Left renal cortex interstitium (tissue), 4 donors: Measurements from ENCODE around the gene GZMH. TPM values are rescaled to one million over a fixed set of nuclear protein-coding genes. Genes with fewer than 3 reads are reported as not detected.
"Not testable (repeated sequence)": the region's sequence is repeated elsewhere in the genome, so short reads cannot be mapped to it uniquely, and the experiment has no call there.

Source experiments
- DNase-seq, 4 donors: peaks; one replicate each; pipeline ENCODE4 v3.0.0-alpha.2; 2013; ENCODE audit warnings: low read depth in 4 of 4, low spot score in 2 of 4, missing footprints in 1 of 4
- polyA plus RNA-seq, 4 donors: library from polyadenylated mRNA; unstranded; fragments of 120-200 nt; gene quantifications; one replicate each; pipeline ENCODE4 v1.2.1, GENCODE V29; 2013; ENCODE audit not compliant: insufficient read length in 4 of 4

Gene GZMH
- polyA plus RNA-seq, 4 donors: 0.24 to 0.35 TPM; not detected in 2

- no peak for DNase-seq
These were observed 12.1 kb downstream of the GZMH start for GRCh38 chr14:24597403-24597802.

GRCh38 chr14:24595073-24595808 is 14.2 kb downstream of the GZMH start:
- DNase-seq: no peak

GRCh38 chr14:24591004-24591403 is 18.5 kb downstream of the GZMH start:
- DNase-seq: not testable (repeated sequence)

GRCh38 chr14:24584402-24584801 is 25.1 kb downstream of the GZMH start:
- DNase-seq: not testable (repeated sequence)

GRCh38 chr14:24578558-24578957 is 30.9 kb downstream of the GZMH start:
- no peak for DNase-seq

- no peak for DNase-seq
These were observed 32.7 kb downstream of the GZMH start for GRCh38 chr14:24576771-24577170.

GRCh38 chr14:24576182-24576581 is 33.3 kb downstream of the GZMH start, which contains the start of gene CTSG:
CTSG (minus strand) TSS chr14:24576250; CDS start chr14:24576223, 27 bp downstream.
- DNase-seq: no peak

- DNase-seq: no peak
These were observed 35.2 kb downstream of the GZMH start for GRCh38 chr14:24574206-24574774.

- DNase-seq: no peak
These were observed 43.2 kb downstream of the GZMH start for GRCh38 chr14:24566318-24566717.

- DNase-seq: no peak
These were observed 43.7 kb downstream of the GZMH start for GRCh38 chr14:24565766-24566165.

GRCh38 chr14:24563505-24563904 is 46.0 kb downstream of the GZMH start:
- DNase-seq: no peak

- no peak for DNase-seq
These were observed 52.7 kb downstream of the GZMH start for GRCh38 chr14:24556756-24557155.

Other genes starting within 250 kb of the GZMH start
- gene NFATC4, start 241.5 kb downstream of the GZMH start, polyA plus RNA-seq: 10 to 100 TPM; 49.8 to 95.6 (median 72.3) TPM
- 10 to 100 TPM; 47.9 to 53.0 (median 49.6) TPM for gene NYNRIN, start 210.7 kb downstream of the GZMH start, polyA plus RNA-seq
- 1 to 10 TPM; 2.7 to 3.8 (median 3.2) TPM for gene CBLN3, start 180.0 kb downstream of the GZMH start, polyA plus RNA-seq
- 10 to 100 TPM; 39.5 to 53.7 (median 46.6) TPM for gene KHNYN, start 179.7 kb downstream of the GZMH start, polyA plus RNA-seq
- 10 to 100 TPM; 49.6 to 92.1 (median 72.5) TPM for gene SDR39U1, start 166.9 kb downstream of the GZMH start, polyA plus RNA-seq
- under 1 TPM; 0.16 to 0.94 (median 0.40) TPM for gene CMA1, start 101.4 kb downstream of the GZMH start, polyA plus RNA-seq
- gene CTSG, start 33.4 kb downstream of the GZMH start, polyA plus RNA-seq: under 1 TPM; 0.27 to 0.88 (median 0.69) TPM
- 1 to 10 TPM in 1 of 4 donors, under 1 TPM in 3; 0.49 to 1.0 (median 0.69) TPM for gene GZMB, start 24.5 kb upstream of the GZMH start, polyA plus RNA-seq